Keratinocyte (primary cell): ENCODE measurements around the gene NCK2. TPM values are rescaled to one million over a fixed set of nuclear protein-coding genes. Genes with fewer than 3 reads are reported as not detected.

Experiments used
- DNase-seq: peaks from one replicate; pipeline ENCODE4 v3.0.0-alpha.2; 2011; ENCODE audit warnings: low read depth, missing footprints, low spot score
- FAIRE-seq: peaks from 2 replicates; lab custom pipeline; 2011; peaks lifted over from hg19 to GRCh38; lab: Jason Lieb, UNC
- H2AFZ ChIP-seq: 2 replicates; pipeline ENCODE4 v1.6.0; 2012; ENCODE audit warnings: low read length, control low read depth, inconsistent platforms; ENCODE audit not compliant: control insufficient read depth
- H3K27ac ChIP-seq: 2 replicates; pipeline ENCODE4 v1.5.1; 2011; ENCODE audit warnings: low read length; ENCODE audit not compliant: control insufficient read depth, insufficient read depth
- H3K27me3 ChIP-seq: 3 replicates; pipeline ENCODE4 v1.6.0; 2011; ENCODE audit warnings: low read length; ENCODE audit not compliant: control insufficient read depth, insufficient read depth; ENCODE audit errors: extremely low read depth
- H3K36me3 ChIP-seq, 2 experiments: 2 replicates in 1 of 2; 3 replicates in 1 of 2; pipeline ENCODE4 v1.5.1; 2011; ENCODE audit warnings: low read length in 2 of 2, mild to moderate bottlenecking in 1 of 2; ENCODE audit not compliant: control insufficient read depth in 2 of 2, insufficient read depth in 2 of 2; ENCODE audit errors: extremely low read depth in 1 of 2
- H3K4me1 ChIP-seq: 3 replicates; pipeline ENCODE4 v1.5.1; 2011; ENCODE audit warnings: low read length; ENCODE audit not compliant: control insufficient read depth, insufficient read depth; ENCODE audit errors: extremely low read depth
- H3K4me2 ChIP-seq: 3 replicates; pipeline ENCODE4 v1.6.0; 2011; ENCODE audit warnings: low read depth, low read length; ENCODE audit not compliant: control insufficient read depth, insufficient read depth; ENCODE audit errors: extremely low read depth
- H3K4me3 ChIP-seq, 3 experiments: fragments of 200-600 bp in 1 of 3; sonication (generic) in 1 of 3; 2 replicates in 2 of 3; 3 replicates in 1 of 3; pipeline ENCODE4 v1.5.1; 2011 to 2016; ENCODE audit warnings: low read length in 3 of 3, mild to moderate bottlenecking in 3 of 3, control low read depth in 2 of 3, inconsistent platforms in 1 of 3, low read depth in 1 of 3, mixed read lengths in 1 of 3, mixed run types in 1 of 3, moderate library complexity in 1 of 3; ENCODE audit not compliant: control insufficient read depth in 2 of 3, insufficient read depth in 2 of 3; ENCODE audit errors: extremely low read depth in 1 of 3
- H3K79me2 ChIP-seq: 2 replicates; pipeline ENCODE4 v1.6.0; 2012; ENCODE audit warnings: low read length; ENCODE audit not compliant: control insufficient read depth, insufficient read depth
- H3K9ac ChIP-seq: 3 replicates; pipeline ENCODE4 v1.6.0; 2011; ENCODE audit warnings: low read length; ENCODE audit not compliant: control insufficient read depth, insufficient read depth; ENCODE audit errors: extremely low read depth
- H3K9me1 ChIP-seq: 3 replicates; pipeline ENCODE4 v1.6.0; 2011; ENCODE audit warnings: low read length; ENCODE audit not compliant: control insufficient read depth, insufficient read depth; ENCODE audit errors: extremely low read depth
- H3K9me3 ChIP-seq: 2 replicates; pipeline ENCODE4 v1.5.1; 2012; ENCODE audit warnings: low read depth, low read length; ENCODE audit not compliant: control insufficient read depth
- H4K20me1 ChIP-seq: 3 replicates; pipeline ENCODE4 v1.6.0; 2011; ENCODE audit warnings: low read length; ENCODE audit not compliant: control insufficient read depth, insufficient read depth; ENCODE audit errors: extremely low read depth
- CTCF ChIP-seq, 3 experiments: IDR thresholded peaks in 1 of 3; conservative IDR thresholded peaks in 1 of 3; optimal IDR thresholded peaks in 1 of 3; 2 replicates in 2 of 3; 3 replicates in 1 of 3; pipeline versions ENCODE3 to v1.5.1; 2011; ENCODE audit warnings: low read length in 3 of 3, mild to moderate bottlenecking in 3 of 3, moderate library complexity in 2 of 3, control low read depth in 1 of 3, inconsistent platforms in 1 of 3; ENCODE audit not compliant: insufficient read depth in 2 of 3; ENCODE audit errors: extremely low read depth in 1 of 3
- EZH2 ChIP-seq: IDR thresholded peaks from one replicate; pipeline ENCODE4 v1.6.1; 2012; ENCODE audit warnings: inconsistent platforms, mild to moderate bottlenecking, low read length, moderate library complexity
- dilution Hi-C: fragments of 300-500 bp; cut with MboI; formaldehyde crosslinking; loops from one replicate; pipeline ENCODE4 v1.7.0; 2020; ENCODE audit warnings: low sequenced_read_pairs; ENCODE audit not compliant: extremely low pct_ligation_motif_present
- polyA plus RNA-seq, 5 experiments: library from polyadenylated mRNA; depleted of rRNA in 3 of 5; stranded (reverse) in 3 of 5; stranded (forward) in 1 of 5; unstranded in 1 of 5; fragments of >200 nt; gene quantifications; 1 replicate in 1 of 5; 2 replicates in 3 of 5; 3 replicates in 1 of 5; pipeline versions ENCODE4 v1.2.1 to v1.2.3, GENCODE V29; 2011 to 2012; ENCODE audit warnings: missing spikeins in 2 of 5, low read depth in 1 of 5, low replicate concordance in 1 of 5

NCK2 gene
- polyA plus RNA-seq, 1 donor (not counting 4 experiments of a cell fraction or from before 2014, with no cell fraction given) = 31.4 TPM

- Histone ChIP-seq H3K9ac (no peak overlapping the region), H4K20me1 (no peaks in the 10 kb centered on the region), H3K9me3 (no peaks in the 10 kb centered on the region), H3K79me2 (no peaks in the 10 kb centered on the region), H3K27me3 (no peaks in the 10 kb centered on the region), H3K27ac (no peak overlapping the region), H3K4me1 (peaks cover 57% of the 10 kb centered on the region), H3K4me2 (peak overlapping the region; percentile 59), H2AFZ (no peak overlapping the region), H3K9me1 (no peaks in the 10 kb centered on the region), H3K36me3 (no peaks in the 10 kb centered on the region), H3K4me3 (no peak overlapping the region)
- DNase-seq (no peak), FAIRE-seq (no peak)
- dilution Hi-C loops = no loop called here
- TF ChIP-seq EZH2 (no peak), CTCF (optimal IDR thresholded peaks at IDR 0.05 in 1 of 3, IDR thresholded peaks at IDR 0.05 in 1 of 3, conservative IDR thresholded peaks at IDR 0.05 in 1 of 3; ENCODE audit: extremely low read depth in 1 of 3, insufficient read depth in 2 of 3, low read length in 3 of 3) (no peak)
Observed at GRCh38 chr2:105733875-105734274, 10.8 kb upstream of the NCK2 start.

GRCh38 chr2:105734762-105735538 is 9.8 kb upstream of the NCK2 start:
- dilution Hi-C loops = no loop called here
- peaks cover 64% of the 10 kb centered on the region for H3K4me1 ChIP-seq
- peak overlapping the region; percentile 59 for H3K4me2 ChIP-seq
- no peaks in the 10 kb centered on the region for H3K9me3 ChIP-seq
- no peak for DNase-seq
- no peak overlapping the region for H3K9ac ChIP-seq
- H3K4me3 ChIP-seq = peak overlapping the region in 1 of 3 experiments; percentile 4
- FAIRE-seq = peak; percentile 85
- no peaks in the 10 kb centered on the region for H3K9me1 ChIP-seq
- TF ChIP-seq CTCF (optimal IDR thresholded peaks at IDR 0.05 in 1 of 3, IDR thresholded peaks at IDR 0.05 in 1 of 3, conservative IDR thresholded peaks at IDR 0.05 in 1 of 3; ENCODE audit: extremely low read depth in 1 of 3, insufficient read depth in 2 of 3, low read length in 3 of 3) (no peak), EZH2 (no peak)
- no peak overlapping the region for H3K27ac ChIP-seq
- peak overlapping the region; percentile 3 for H2AFZ ChIP-seq
- H3K79me2 ChIP-seq = no peaks in the 10 kb centered on the region
- no peaks in the 10 kb centered on the region for H3K27me3 ChIP-seq
- no peaks in the 10 kb centered on the region for H4K20me1 ChIP-seq
- no peaks in the 10 kb centered on the region for H3K36me3 ChIP-seq
